Stimulated activated CD8-positive, alpha-beta memory T cell treated with anti-CD3 and anti-CD28 coated beads, Interleukin-12 subunit alpha, Interleukin-12 subunit beta, amount 100 ng/mL, for 24 hours (primary cell): ENCODE results near the gene BMPR1A.

Experiments
- DNase-seq: peaks from one replicate; pipeline ENCODE4 v3.0.0-alpha.2; 2020; ENCODE audit errors: extremely low read depth

Gene BMPR1A

DNA sequence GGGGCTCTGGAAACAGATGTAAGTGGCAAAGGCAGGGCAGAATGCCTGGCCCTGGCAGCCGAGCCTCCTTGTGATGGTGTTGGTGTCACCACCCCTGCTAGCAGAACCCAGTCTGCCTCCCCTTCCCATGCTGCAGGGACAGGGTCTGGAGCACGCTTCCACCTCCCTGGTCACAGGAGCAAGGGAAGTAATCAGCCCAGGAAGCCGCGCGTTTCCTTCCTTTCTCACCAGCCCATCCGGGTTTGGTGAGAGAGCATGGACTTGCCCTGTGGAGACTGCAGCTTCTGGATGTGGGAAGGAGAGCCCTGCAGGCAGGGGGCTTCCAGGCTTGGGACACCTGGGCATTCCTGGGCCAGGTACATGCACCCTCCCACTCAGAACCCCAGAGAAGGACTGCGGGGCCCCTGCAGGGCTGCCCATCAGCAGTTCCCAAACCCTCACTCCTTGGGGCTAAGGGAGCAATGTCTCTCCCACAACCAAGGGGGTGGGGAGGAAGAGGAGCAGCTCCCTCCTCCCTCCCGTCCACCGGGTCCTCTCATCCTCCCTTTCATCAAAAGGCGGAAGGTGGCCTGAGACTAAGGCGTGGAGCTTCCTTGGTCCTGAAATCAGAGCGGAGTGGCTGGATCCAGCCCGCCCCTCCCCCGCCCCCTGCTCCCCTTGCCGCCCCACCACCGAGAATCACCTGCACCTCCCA, 199.2 kb downstream of the BMPR1A start:
- DNase-seq, result no peak

- no peak for DNase-seq
Observed at GRCh38 chr10:86956195-86956847, 199.9 kb downstream of the BMPR1A start.

- no peak for DNase-seq
Observed at GRCh38 chr10:86956848-86957448, 200.5 kb downstream of the BMPR1A start.

DNA sequence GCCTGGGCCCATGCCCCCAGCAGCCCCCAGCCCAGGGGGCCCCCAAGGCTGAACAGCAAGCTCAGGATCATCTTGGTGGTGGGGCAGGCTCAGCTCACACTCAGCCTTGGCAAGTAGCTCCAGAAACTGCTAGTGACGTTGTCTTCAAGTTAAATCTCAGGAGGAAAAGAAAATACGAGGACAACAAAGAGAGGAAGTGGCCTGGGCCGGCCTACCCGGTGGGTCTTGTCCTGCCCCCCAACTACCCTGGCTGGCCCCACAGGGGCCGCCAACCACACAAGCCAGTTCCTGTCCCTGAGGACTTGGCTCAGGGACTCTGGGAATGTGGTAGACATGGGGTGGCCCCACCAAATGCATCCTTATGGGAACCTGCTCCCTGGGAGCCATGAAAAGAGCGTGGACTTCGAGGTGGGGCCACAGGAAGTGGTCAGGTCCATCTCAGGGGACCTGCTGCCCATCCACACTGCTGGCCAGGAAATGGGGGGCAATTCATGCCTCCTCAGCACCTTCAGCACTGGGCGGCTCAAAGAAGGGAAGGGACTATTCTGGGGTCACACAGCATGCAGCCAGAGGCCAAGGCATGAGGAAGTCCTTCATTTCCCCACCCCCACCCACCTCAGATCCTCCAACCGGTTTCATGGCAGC, 201.2 kb downstream of the BMPR1A start, which contains the start of gene MMRN2:
MMRN2 (minus strand) TSS at position 145 of the 645 bp plus-strand sequence; CDS start at position 71, 74 bp downstream.
- no peak for DNase-seq

DNA sequence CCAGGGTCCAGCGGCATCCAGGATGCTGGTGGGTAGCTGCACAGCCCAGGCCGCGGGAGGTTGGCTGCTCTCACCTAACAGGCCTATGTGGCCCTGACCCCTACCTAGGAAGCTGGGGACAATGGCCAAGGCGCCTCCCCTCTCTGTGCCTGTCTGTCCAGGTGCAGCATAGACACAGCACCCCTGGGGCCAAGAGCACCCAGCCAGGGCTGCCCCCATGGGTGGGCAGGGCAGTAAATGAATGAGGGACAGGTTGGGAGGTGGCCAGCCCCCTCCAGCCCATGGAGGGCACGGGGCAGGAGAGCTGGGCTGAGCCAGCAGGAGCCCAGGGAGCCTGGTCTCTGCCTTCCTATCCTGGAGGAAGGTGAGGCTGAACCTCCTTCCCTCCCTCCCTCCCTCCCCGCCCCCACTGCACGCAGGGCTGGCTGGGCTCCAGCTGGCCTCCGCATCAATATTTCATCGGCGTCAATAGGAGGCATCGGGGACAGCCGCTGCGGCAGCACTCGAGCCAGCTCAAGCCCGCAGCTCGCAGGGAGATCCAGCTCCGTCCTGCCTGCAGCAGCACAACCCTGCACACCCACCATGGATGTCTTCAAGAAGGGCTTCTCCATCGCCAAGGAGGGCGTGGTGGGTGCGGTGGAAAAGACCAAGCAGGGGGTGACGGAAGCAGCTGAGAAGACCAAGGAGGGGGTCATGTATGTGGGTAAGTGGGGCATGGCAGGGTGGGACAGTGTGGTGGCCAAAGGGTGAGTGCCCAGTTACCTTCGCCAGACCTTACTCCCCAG, 201.9 kb downstream of the BMPR1A start, which contains the start of gene SNCG:
SNCG (plus strand) TSS at position 484 of the 785 bp plus-strand sequence; CDS start at position 583, 99 bp downstream.
- DNase-seq, result no peak

GRCh38 chr10:86958901-86959736, 202.7 kb downstream of the BMPR1A start:
- no peak for DNase-seq

DNA sequence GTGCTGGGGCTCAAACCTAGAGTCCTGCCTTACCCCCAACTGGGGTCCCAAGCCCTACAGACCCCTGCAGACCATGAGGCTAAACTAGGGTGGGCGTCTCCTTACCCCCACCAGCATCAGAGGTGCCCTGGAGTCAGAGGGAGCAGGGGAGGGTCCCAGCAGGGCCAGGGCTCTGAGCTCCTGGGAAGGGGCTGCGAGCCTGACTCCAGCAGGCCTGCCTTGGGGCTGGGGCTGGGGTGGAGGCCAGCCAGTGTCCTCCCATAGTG, 203.3 kb downstream of the BMPR1A start:
- no peak for DNase-seq

DNA sequence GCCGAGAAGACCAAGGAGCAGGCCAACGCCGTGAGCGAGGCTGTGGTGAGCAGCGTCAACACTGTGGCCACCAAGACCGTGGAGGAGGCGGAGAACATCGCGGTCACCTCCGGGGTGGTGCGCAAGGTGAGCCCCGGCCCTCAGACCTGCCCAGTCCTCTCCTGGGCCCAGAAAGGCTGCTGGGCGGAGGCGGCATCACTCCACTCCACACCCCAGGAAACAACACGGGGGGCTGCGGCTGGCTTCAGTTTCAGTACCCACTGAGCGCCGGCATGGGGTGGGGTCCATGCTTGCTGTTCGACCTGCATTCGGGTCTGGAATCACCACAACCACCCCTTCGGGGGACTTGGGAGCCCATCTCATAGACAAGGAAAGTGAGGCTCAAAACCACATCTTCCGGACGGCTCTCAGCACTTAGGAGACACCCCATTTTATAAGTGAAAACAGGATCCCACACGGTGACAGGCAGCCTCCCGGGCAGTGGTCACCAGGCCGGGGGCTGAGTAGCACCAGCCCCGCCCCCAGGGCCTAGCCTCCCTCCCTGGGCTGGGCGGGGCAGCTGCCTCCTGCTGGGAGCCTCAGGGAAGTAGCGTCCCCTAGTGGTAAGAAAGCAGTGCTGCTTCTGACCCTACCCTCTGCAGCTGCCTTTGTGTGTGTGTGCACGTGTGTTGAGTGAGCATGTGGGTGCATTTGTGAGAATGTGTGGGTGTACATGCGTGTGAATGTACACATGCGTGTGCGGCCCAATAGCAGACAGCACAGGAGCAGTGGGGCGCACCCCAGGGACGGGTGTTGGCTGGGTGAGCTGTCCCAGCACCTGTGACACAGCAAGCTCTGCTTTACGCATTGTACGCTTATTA, 203.8 kb downstream of the BMPR1A start:
- DNase-seq, result no peak

- no peak for DNase-seq
Observed at GRCh38 chr10:86960863-86961434, 204.5 kb downstream of the BMPR1A start.

GRCh38 chr10:86961481-86962091, 205.2 kb downstream of the BMPR1A start:
- DNase-seq, result no peak

DNA sequence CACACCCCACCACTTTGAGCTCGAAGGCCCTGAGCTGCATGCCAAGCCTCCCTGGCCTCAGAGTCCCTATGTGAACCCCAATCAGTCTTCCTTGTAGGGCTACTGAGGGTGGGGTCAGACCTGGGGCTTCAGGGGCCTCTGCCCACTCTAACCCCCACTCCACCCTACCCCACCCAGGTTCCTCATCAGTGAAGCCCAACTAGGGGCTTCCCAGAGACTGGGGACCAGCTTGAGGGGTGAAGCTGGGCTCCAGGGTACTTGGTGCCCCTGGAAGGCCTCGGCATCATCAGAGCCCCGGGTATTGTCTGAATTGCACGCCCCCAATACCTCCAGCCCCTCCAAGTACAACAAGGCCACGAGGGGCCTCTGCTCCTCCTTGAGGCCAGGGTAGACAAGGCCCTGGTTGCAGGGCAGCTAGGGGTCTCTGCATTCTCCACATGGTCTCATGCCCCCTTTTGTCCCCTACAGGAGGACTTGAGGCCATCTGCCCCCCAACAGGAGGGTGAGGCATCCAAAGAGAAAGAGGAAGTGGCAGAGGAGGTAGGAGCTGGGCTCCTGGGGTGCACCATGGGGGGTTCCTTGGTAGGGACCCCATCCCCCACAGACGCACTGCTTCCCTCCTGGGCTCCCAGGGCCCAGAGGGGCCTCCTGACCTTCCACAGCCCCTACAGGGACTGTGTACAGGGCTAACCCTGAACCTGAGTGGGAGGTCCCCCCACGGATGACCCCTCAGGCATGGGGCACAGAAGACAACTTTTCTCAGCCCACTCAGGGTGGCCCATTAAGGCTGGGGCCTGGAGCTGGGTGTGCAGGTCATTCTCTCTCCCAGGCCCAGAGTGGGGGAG, 205.9 kb downstream of the BMPR1A start:
- no peak for DNase-seq

GRCh38 chr10:86962981-86963310, 206.5 kb downstream of the BMPR1A start:
- no peak for DNase-seq

DNA sequence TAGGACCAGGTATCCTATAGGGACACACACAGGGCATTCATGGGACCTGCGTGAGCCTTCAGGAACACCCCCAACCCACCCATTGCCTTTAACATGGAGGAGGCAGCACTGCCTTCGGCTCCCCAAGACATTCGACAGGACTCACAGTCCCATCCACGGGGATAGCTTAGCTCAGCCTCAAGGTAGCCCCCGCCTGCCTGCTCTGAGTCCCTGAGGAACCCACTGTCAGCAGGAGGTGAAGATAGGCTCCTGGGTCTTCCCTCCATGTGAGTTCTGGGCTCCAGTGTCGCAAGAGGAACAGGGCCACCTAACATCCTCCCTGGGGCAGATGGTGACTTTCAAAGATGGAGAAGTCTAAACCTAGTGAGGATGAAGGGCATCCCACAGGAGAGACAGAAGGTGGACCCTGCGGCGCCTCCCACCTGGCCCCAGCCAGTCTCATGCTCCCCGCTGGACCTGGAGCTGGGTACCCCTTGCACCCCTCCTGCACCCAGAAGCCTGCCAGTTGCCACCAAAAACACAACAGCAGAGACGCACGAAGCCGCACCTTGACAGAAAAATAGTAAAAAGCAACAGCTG, 207.0 kb downstream of the BMPR1A start:
- DNase-seq, result no peak

DNA sequence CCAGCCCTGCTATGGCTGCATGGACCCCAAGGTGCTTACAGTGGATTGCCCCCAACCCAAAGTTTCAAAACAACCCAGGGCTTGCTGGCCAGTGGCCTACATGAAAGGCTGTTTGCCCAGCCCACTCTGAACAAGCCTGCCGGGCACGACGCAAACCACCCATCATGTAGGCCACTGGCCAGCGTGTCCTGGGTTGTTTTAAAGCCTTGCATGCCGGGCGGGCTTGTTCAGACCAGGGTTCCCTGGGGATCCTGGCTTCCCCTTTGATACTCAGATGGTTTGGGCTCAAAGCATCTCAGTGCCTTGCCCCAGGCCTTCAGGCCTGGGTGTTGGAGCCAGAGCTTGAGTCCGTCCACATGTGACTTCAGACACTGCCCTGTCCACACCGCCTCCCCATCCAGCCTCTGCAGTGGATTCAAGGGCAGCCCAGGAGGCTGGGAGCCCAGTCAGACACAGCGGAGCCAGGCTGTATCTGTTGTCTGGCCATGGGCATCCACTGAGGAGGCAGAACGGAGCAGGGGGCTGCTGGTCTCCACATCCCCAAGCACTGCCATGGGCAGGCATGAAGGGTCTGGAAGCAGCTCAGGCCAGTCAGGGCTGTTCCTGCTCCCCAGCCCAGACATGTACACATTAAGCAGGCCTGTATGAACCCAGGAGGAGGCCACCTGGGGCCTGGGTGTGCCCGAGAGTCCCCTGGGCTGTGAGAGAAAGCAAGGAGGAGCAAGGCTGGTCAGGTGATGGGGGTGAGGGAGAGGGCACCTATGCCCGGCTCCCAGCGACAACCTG, 207.8 kb downstream of the BMPR1A start:
- DNase-seq, result no peak

- DNase-seq, result no peak
Observed at GRCh38 chr10:86964847-86965190, 208.4 kb downstream of the BMPR1A start.

DNA sequence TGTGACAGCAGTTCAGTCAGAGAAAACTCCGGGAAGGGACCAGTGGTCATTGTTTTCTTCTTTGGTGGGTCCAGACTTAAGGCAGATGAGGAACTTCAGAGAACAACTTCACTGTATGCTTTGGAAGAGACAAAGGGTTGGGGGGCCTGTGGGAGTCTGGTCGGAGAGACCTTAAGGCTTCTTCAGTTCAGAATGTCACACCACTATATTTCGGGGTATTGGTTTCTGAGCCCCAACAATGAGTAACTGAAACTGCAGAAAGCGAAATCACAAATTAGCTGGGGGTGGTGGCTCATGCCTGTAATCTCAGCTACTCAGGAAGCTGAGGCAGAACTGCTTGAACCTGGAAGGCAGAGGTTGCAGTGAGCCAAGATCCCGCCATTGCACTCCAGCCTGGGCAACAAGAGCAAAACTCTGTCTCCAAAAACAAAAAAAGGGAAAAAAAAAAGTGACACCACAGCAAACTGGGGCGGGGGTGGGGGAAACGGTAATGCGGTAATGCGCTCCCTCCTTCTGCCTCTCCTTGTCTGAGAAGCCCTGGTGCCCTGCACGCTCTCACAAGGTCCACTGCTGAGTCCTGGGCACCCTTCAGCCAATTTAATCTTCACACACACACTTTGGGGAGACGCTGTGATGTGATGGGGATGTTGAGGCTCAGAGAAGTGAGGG, 209.7 kb downstream of the BMPR1A start:
- no peak for DNase-seq

GRCh38 chr10:86967481-86967941, 211.1 kb downstream of the BMPR1A start:
- DNase-seq, result no peak
